HepG2 (cell line): ENCODE results near the gene SERINC5. TPM values are rescaled to one million over a fixed set of nuclear protein-coding genes. Genes with fewer than 3 reads are reported as not detected.
"Not testable (repeated sequence)": the region's sequence is repeated elsewhere in the genome, so short reads cannot be mapped to it uniquely, and the experiment has no call there.

Experiments used
- ATAC-seq: fragments of 200-7000 bp; cut with Tn5 transposase; 3 replicates; pipeline ENCODE4 v1.9.1; 2020; ENCODE audit warnings: mild to moderate bottlenecking, moderate library complexity
- BruUV-seq: library from RNA; stranded (reverse); fragments of 400-500 nt; replicated peaks from 2 replicates; lab custom pipeline; 2021; lab: Mats Ljungman, UMichigan
- CTCF ChIA-PET: fragments of 300-600 bp; formaldehyde crosslinking; extraction: SDS; loops from one replicate; lab custom pipeline; 2021; ENCODE audit warnings: low total read pairs, inconsistent platforms, low intra/inter-chr PET ratio; lab: Yijun Ruan, JAX
- POLR2A ChIA-PET: fragments of 350-600 bp; sonication (Branson Sonifier 250); formaldehyde crosslinking; loops from one replicate; lab custom pipeline; 2020; ENCODE audit warnings: antibody characterized with exemption, inconsistent platforms; lab: Yijun Ruan, JAX
- DNase-seq: peaks from one replicate; pipeline ENCODE4 v3.0.0-alpha.2; 2015; ENCODE audit warnings: low spot score
- FAIRE-seq: peaks from 3 replicates; lab custom pipeline; 2011; peaks lifted over from hg19 to GRCh38; lab: Jason Lieb, UNC
- H2AFZ ChIP-seq: one replicate; pipeline ENCODE4 v1.6.1; 2011; ENCODE audit warnings: low read length, inconsistent platforms
- H3K27ac ChIP-seq: fragments of 300-600 bp; 3 replicates; pipeline ENCODE4 v1.8.0; 2011; ENCODE audit warnings: mixed run types, mild to moderate bottlenecking, mixed read lengths, low read length, inconsistent platforms; ENCODE audit not compliant: insufficient read depth; ENCODE audit errors: extremely low read length
- H3K27me3 ChIP-seq, 2 experiments: fragments of 200-600 bp in 1 of 2; 2 replicates in 1 of 2; 3 replicates in 1 of 2; pipeline versions ENCODE4 v1.6.0 to v1.8.0; 2011; ENCODE audit warnings: low read length in 2 of 2, mild to moderate bottlenecking in 2 of 2, moderate library complexity in 2 of 2, inconsistent platforms in 1 of 2; ENCODE audit not compliant: insufficient read depth in 2 of 2, control insufficient read depth in 1 of 2
- H3K36me3 ChIP-seq, 2 experiments: fragments of 200-600 bp in 1 of 2; replicated peaks in 1 of 2; 2 replicates in 1 of 2; 3 replicates in 1 of 2; pipeline versions ENCODE4 v1.5.1 to v1.8.0; 2011; ENCODE audit warnings: low read length in 2 of 2, inconsistent platforms in 1 of 2; ENCODE audit not compliant: insufficient read depth in 2 of 2, control insufficient read depth in 1 of 2
- H3K4me1 ChIP-seq: 2 replicates; pipeline ENCODE4 v1.5.1; 2012; ENCODE audit warnings: low read length, inconsistent platforms; ENCODE audit not compliant: insufficient read depth
- H3K4me2 ChIP-seq: 2 replicates; pipeline ENCODE4 v1.6.0; 2011; ENCODE audit warnings: low read depth, low read length, inconsistent platforms
- H3K4me3 ChIP-seq, 3 experiments: fragments of 200-600 bp in 1 of 3; sonication (generic), shearing (Covaris generic) in 1 of 3; replicated peaks in 1 of 3; 2 replicates each; pipeline ENCODE4 v1.5.1; 2011 to 2016; ENCODE audit warnings: low read length in 3 of 3, inconsistent platforms in 2 of 3, low read depth in 2 of 3, mild to moderate bottlenecking in 2 of 3, control low read depth in 1 of 3, mixed read lengths in 1 of 3; ENCODE audit not compliant: insufficient read depth in 1 of 3
- H3K79me2 ChIP-seq: one replicate; pipeline ENCODE4 v1.6.1; 2011; ENCODE audit warnings: low read length, inconsistent platforms; ENCODE audit not compliant: insufficient read depth
- H3K9ac ChIP-seq: 2 replicates; pipeline ENCODE4 v1.6.0; 2011; ENCODE audit warnings: mild to moderate bottlenecking, low read depth, low read length, inconsistent platforms; ENCODE audit not compliant: insufficient read depth
- H3K9me3 ChIP-seq: 2 replicates; pipeline ENCODE4 v1.5.1; 2012; ENCODE audit warnings: mild to moderate bottlenecking, low read length
- H4K20me1 ChIP-seq: 2 replicates; pipeline ENCODE4 v1.6.0; 2011; ENCODE audit warnings: inconsistent platforms, mild to moderate bottlenecking, low read length, moderate library complexity; ENCODE audit not compliant: insufficient read depth
- GABPA ChIP-seq, 2 experiments: IDR thresholded peaks; 2 replicates each; pipeline ENCODE4 v1.6.1; 2011 to 2016; ENCODE audit warnings: low read depth in 2 of 2, low read length in 1 of 2, missing biosample characterization in 1 of 2, missing genetic modification characterization in 1 of 2
- NR1H2 ChIP-seq: sonication (generic); formaldehyde crosslinking; IDR thresholded peaks from 2 replicates; pipeline ENCODE4 v1.8.1; 2022; ENCODE audit warnings: low read depth, missing genetic modification reagents, borderline replicate concordance
- NR2C2 ChIP-seq: sonication (generic); formaldehyde crosslinking; IDR thresholded peaks from 2 replicates; pipeline ENCODE4 v1.4.0; 2020; ENCODE audit warnings: missing genetic modification reagents, mild to moderate bottlenecking, moderate library complexity, borderline replicate concordance
- THAP11 ChIP-seq: IDR thresholded peaks from 2 replicates; pipeline ENCODE4 v1.6.1; 2016; ENCODE audit warnings: missing biosample characterization, missing genetic modification reagents
- ZNF501 ChIP-seq: sonication (generic); formaldehyde crosslinking; IDR thresholded peaks from 2 replicates; pipeline ENCODE4 v1.5.1; 2020; ENCODE audit warnings: mild to moderate bottlenecking, moderate library complexity, missing genetic modification reagents
- ZNF543 ChIP-seq: sonication (generic); formaldehyde crosslinking; IDR thresholded peaks from 2 replicates; pipeline ENCODE4 v1.4.0; 2020; ENCODE audit warnings: mild to moderate bottlenecking, missing genetic modification reagents
- ZNF709 ChIP-seq: sonication (generic); formaldehyde crosslinking; IDR thresholded peaks from 2 replicates; pipeline ENCODE4 v1.5.0; 2020; ENCODE audit warnings: mild to moderate bottlenecking, missing genetic modification reagents
- WGBS: methylation state at CpG from one replicate; pipeline ENCODE4 v1.1.6; 2017; ENCODE audit warnings: low lambda C conversion rate; 5-methylcytosine and 5-hydroxymethylcytosine counted together
- in situ Hi-C: cut with HindIII; loops from 2 replicates; pipeline ENCODE4 v1.10.0; 2017; ENCODE audit warnings: low pct_unique_long_range_greater_than_20kb; ENCODE audit not compliant: extremely low pct_ligation_motif_present
- intact Hi-C: fragments of 100-400 bp; cut with micrococcal nuclease; formaldehyde crosslinking; loops from one replicate; pipeline ENCODE4 v1.10.0; 2022; ENCODE audit not compliant: unreplicated experiment
- polyA plus RNA-seq, 8 experiments: library from polyadenylated mRNA; depleted of rRNA in 3 of 8; stranded (reverse) in 7 of 8; unstranded in 1 of 8; fragments of >200 nt; fragmentation: Illumina TruSeq in 4 of 8; extraction: Trizol in 4 of 8; gene quantifications; 2 replicates each; pipeline versions ENCODE4 v1.2.1 to v1.2.3, GENCODE V29; 2011 to 2016; ENCODE audit warnings: low read depth in 4 of 8, missing spikeins in 1 of 8, mixed read lengths in 1 of 8; ENCODE audit not compliant: insufficient read depth in 1 of 8
- total RNA-seq, 5 experiments: library from RNA; depleted of rRNA; stranded (reverse); fragments of >200 nt; fragmentation: Illumina TruSeq; extraction: Trizol; gene quantifications; 2 replicates each; pipeline ENCODE4 v1.2.3, GENCODE V29; 2016; ENCODE audit warnings: low read depth in 1 of 5

SERINC5 gene
- total and polyA plus RNA-seq, 2 of the 13 experiments (the other 11 are each of a cell fraction or from before 2014, with no cell fraction given), result 17.3 to 22.8 TPM

- no peak for TF ChIP-seq NR1H2 (CRISPR knock-in tag)
- TF ChIP-seq ZNF543 (CRISPR knock-in tag), result no peak
- no peak for TF ChIP-seq ZNF709
- no peak for TF ChIP-seq GABPA (IDR thresholded peaks at IDR 0.05; ENCODE audit: low read depth, low read length)
- TF ChIP-seq GABPA (CRISPR knock-in tag; IDR thresholded peaks at IDR 0.05; ENCODE audit: low read depth), result peak; percentile 82
- peak; percentile 50; the same call in 1 of the 2 replicates for TF ChIP-seq NR2C2
- no peak for TF ChIP-seq ZNF501 (CRISPR knock-in tag)
- TF ChIP-seq THAP11 (CRISPR knock-in tag), result no peak
Measured at GRCh38 chr5:80187421-80188090, 68.3 kb downstream of the SERINC5 start (continued).

DNA sequence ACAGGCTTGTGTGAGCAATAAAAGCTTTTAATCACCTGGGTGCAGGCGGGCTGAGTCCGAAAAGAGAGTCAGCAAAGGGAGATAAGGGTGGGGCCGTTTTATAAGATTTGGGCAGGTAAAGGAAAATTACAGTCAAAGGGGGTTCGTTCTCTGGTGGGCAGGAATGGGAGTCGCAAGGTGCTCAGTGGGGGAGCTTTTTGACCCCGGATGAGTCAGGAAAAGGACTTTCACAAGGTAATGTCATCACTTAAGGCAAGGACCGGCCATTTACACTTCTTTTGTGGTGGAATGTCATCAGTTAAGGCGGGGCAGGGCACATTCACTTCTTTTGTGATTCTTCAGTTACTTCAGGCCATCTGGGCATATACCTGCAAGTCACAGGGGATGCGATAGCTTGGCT, 70.3 kb downstream of the SERINC5 start:
- 96% methylated on average over 8 of the region's 9 CpGs for WGBS
- H3K36me3 ChIP-seq, ATAC-seq, DNase-seq, in situ Hi-C loops, H3K27me3 ChIP-seq, H3K9ac ChIP-seq, H3K4me2 ChIP-seq, H4K20me1 ChIP-seq, CTCF ChIA-PET, BruUV-seq, H3K4me3 ChIP-seq, H3K9me3 ChIP-seq, FAIRE-seq, H2AFZ ChIP-seq: not testable (repeated sequence)
- Histone ChIP-seq H3K79me2 (peaks cover 32% of the 10 kb centered on the region), H3K27ac (peak overlapping the region; percentile 83), H3K4me1 (peaks cover 92% of the 10 kb centered on the region)
- intact Hi-C loops, result loop anchor here (2.0 kb wide), 1 partner anchor 71 kb away; the partner anchor contains the start of gene SERINC5
- POLR2A ChIA-PET, result interaction anchor here (1.1 to 4.5 kb wide), 3 partner anchors 10 to 79 kb away, joined by 4 to 26 read pairs (median 8); partner anchors contain the start of gene SERINC5
